ENCODE data around the gene PIEZO1. TPM values are rescaled to one million over a fixed set of nuclear protein-coding genes. Genes with fewer than 3 reads are reported as not detected.

Gene PIEZO1
- total RNA-seq, 1 donor from 2014 or later, result 45.9 TPM

- no peak overlapping the region for H3K4me3 ChIP-seq (ENCODE audit: low read length in 3 of 3)
- H3K36me3 ChIP-seq (ENCODE audit: control insufficient read depth in 3 of 3, insufficient read depth in 3 of 3, low read length in 3 of 3), result peaks cover 30 to 42% (median 40%) of the 10 kb centered on the region in 3 donors
- H3K9me3 ChIP-seq (ENCODE audit: control insufficient read depth in 3 of 3, low read length in 3 of 3), result no peaks in the 10 kb centered on the region
- H3K27me3 ChIP-seq (ENCODE audit: control insufficient read depth in 3 of 3, insufficient read depth in 3 of 3, low read length in 3 of 3), result no peaks in the 10 kb centered on the region
- H3K4me1 ChIP-seq (ENCODE audit: control insufficient read depth in 3 of 3, insufficient read depth in 3 of 3, low read length in 3 of 3), result no peaks in the 10 kb centered on the region
- H3K9ac ChIP-seq (ENCODE audit: low read depth in 1 of 3, low read length in 3 of 3), result no peak overlapping the region
- no peak overlapping the region for H3K27ac ChIP-seq (ENCODE audit: low read depth, low read length)
These were observed 70.4 kb downstream of the PIEZO1 start for GRCh38 chr16:88714420-88715302.

- Histone ChIP-seq H3K27me3 (ENCODE audit: control insufficient read depth in 3 of 3, insufficient read depth in 3 of 3, low read length in 3 of 3) (no peaks in the 10 kb centered on the region), H3K27ac (ENCODE audit: low read depth, low read length) (no peak overlapping the region), H3K9me3 (ENCODE audit: control insufficient read depth in 3 of 3, low read length in 3 of 3) (no peaks in the 10 kb centered on the region), H3K9ac (ENCODE audit: low read depth in 1 of 3, low read length in 3 of 3) (no peak overlapping the region), H3K4me3 (ENCODE audit: low read length in 3 of 3) (no peak overlapping the region), H3K36me3 (ENCODE audit: control insufficient read depth in 3 of 3, insufficient read depth in 3 of 3, low read length in 3 of 3) (peaks cover 30 to 42% (median 40%) of the 10 kb centered on the region in 3 donors), H3K4me1 (ENCODE audit: control insufficient read depth in 3 of 3, insufficient read depth in 3 of 3, low read length in 3 of 3) (no peaks in the 10 kb centered on the region)
These were observed 71.2 kb downstream of the PIEZO1 start for GRCh38 chr16:88713568-88714419.

GRCh38 chr16:88713054-88713453 lies 72.0 kb downstream of the PIEZO1 start:
- Histone ChIP-seq H3K36me3 (ENCODE audit: control insufficient read depth in 3 of 3, insufficient read depth in 3 of 3, low read length in 3 of 3) (peaks cover 26 to 40% (median 39%) of the 10 kb centered on the region in 3 donors), H3K9me3 (ENCODE audit: control insufficient read depth in 3 of 3, low read length in 3 of 3) (no peaks in the 10 kb centered on the region), H3K27ac (ENCODE audit: low read depth, low read length) (no peak overlapping the region), H3K27me3 (ENCODE audit: control insufficient read depth in 3 of 3, insufficient read depth in 3 of 3, low read length in 3 of 3) (no peaks in the 10 kb centered on the region), H3K4me3 (ENCODE audit: low read length in 3 of 3) (no peak overlapping the region), H3K4me1 (ENCODE audit: control insufficient read depth in 3 of 3, insufficient read depth in 3 of 3, low read length in 3 of 3) (peaks cover 0 to 6% (median under 1%) of the 10 kb centered on the region in 3 donors), H3K9ac (ENCODE audit: low read depth in 1 of 3, low read length in 3 of 3) (no peak overlapping the region)

- Histone ChIP-seq H3K36me3 (ENCODE audit: control insufficient read depth in 3 of 3, insufficient read depth in 3 of 3, low read length in 3 of 3) (peaks cover 25 to 38% (median 36%) of the 10 kb centered on the region in 3 donors), H3K4me3 (ENCODE audit: low read length in 3 of 3) (no peak overlapping the region), H3K27ac (ENCODE audit: low read depth, low read length) (no peak overlapping the region), H3K9me3 (ENCODE audit: control insufficient read depth in 3 of 3, low read length in 3 of 3) (no peaks in the 10 kb centered on the region), H3K27me3 (ENCODE audit: control insufficient read depth in 3 of 3, insufficient read depth in 3 of 3, low read length in 3 of 3) (no peaks in the 10 kb centered on the region), H3K4me1 (ENCODE audit: control insufficient read depth in 3 of 3, insufficient read depth in 3 of 3, low read length in 3 of 3) (peaks cover 2 to 10% (median 3%) of the 10 kb centered on the region in 3 donors), H3K9ac (ENCODE audit: low read depth in 1 of 3, low read length in 3 of 3) (no peak overlapping the region)
These were observed 72.5 kb downstream of the PIEZO1 start for GRCh38 chr16:88712362-88712979.

GRCh38 chr16:88711750-88712340 lies 73.2 kb downstream of the PIEZO1 start:
- Histone ChIP-seq H3K4me1 (ENCODE audit: control insufficient read depth in 3 of 3, insufficient read depth in 3 of 3, low read length in 3 of 3) (peaks cover 9 to 16% (median 9%) of the 10 kb centered on the region in 3 donors), H3K36me3 (ENCODE audit: control insufficient read depth in 3 of 3, insufficient read depth in 3 of 3, low read length in 3 of 3) (peaks cover 19 to 33% (median 32%) of the 10 kb centered on the region in 3 donors), H3K27ac (ENCODE audit: low read depth, low read length) (no peak overlapping the region), H3K27me3 (ENCODE audit: control insufficient read depth in 3 of 3, insufficient read depth in 3 of 3, low read length in 3 of 3) (no peaks in the 10 kb centered on the region), H3K9ac (ENCODE audit: low read depth in 1 of 3, low read length in 3 of 3) (no peak overlapping the region), H3K9me3 (ENCODE audit: control insufficient read depth in 3 of 3, low read length in 3 of 3) (no peaks in the 10 kb centered on the region), H3K4me3 (ENCODE audit: low read length in 3 of 3) (no peak overlapping the region)

- H3K36me3 ChIP-seq (ENCODE audit: control insufficient read depth in 3 of 3, insufficient read depth in 3 of 3, low read length in 3 of 3), result peaks cover 6 to 23% (median 19%) of the 10 kb centered on the region in 3 donors
- H3K9me3 ChIP-seq (ENCODE audit: control insufficient read depth in 3 of 3, low read length in 3 of 3), result no peaks in the 10 kb centered on the region
- peaks cover 12 to 21% (median 13%) of the 10 kb centered on the region in 3 donors for H3K4me1 ChIP-seq (ENCODE audit: control insufficient read depth in 3 of 3, insufficient read depth in 3 of 3, low read length in 3 of 3)
- no peak overlapping the region for H3K9ac ChIP-seq (ENCODE audit: low read depth in 1 of 3, low read length in 3 of 3)
- H3K27me3 ChIP-seq (ENCODE audit: control insufficient read depth in 3 of 3, insufficient read depth in 3 of 3, low read length in 3 of 3), result no peaks in the 10 kb centered on the region
- H3K4me3 ChIP-seq (ENCODE audit: low read length in 3 of 3), result no peak overlapping the region
- H3K27ac ChIP-seq (ENCODE audit: low read depth, low read length), result no peak overlapping the region
These were observed 74.5 kb downstream of the PIEZO1 start for GRCh38 chr16:88710556-88710955.

GRCh38 chr16:88706965-88707826 lies 77.8 kb downstream of the PIEZO1 start:
- Histone ChIP-seq H3K4me3 (ENCODE audit: low read length in 3 of 3) (peak overlapping the region; percentile 97 to 100 (median 97)), H3K36me3 (ENCODE audit: control insufficient read depth in 3 of 3, insufficient read depth in 3 of 3, low read length in 3 of 3) (peaks cover 0 to 12% (median 8%) of the 10 kb centered on the region in 3 donors), H3K9ac (ENCODE audit: low read depth in 1 of 3, low read length in 3 of 3) (peak overlapping the region; percentile 95 to 98 (median 96)), H3K27me3 (ENCODE audit: control insufficient read depth in 3 of 3, insufficient read depth in 3 of 3, low read length in 3 of 3) (no peaks in the 10 kb centered on the region), H3K27ac (ENCODE audit: low read depth, low read length) (peak overlapping the region; percentile 87), H3K4me1 (ENCODE audit: control insufficient read depth in 3 of 3, insufficient read depth in 3 of 3, low read length in 3 of 3) (peaks cover 31 to 41% (median 35%) of the 10 kb centered on the region in 3 donors), H3K9me3 (ENCODE audit: control insufficient read depth in 3 of 3, low read length in 3 of 3) (no peaks in the 10 kb centered on the region)

- no peaks in the 10 kb centered on the region for H3K27me3 ChIP-seq (ENCODE audit: control insufficient read depth in 3 of 3, insufficient read depth in 3 of 3, low read length in 3 of 3)
- H3K4me1 ChIP-seq (ENCODE audit: control insufficient read depth in 3 of 3, insufficient read depth in 3 of 3, low read length in 3 of 3), result peaks cover 35 to 49% (median 37%) of the 10 kb centered on the region in 3 donors
- H3K36me3 ChIP-seq (ENCODE audit: control insufficient read depth in 3 of 3, insufficient read depth in 3 of 3, low read length in 3 of 3), result peaks cover 0 to 12% (median 10%) of the 10 kb centered on the region in 3 donors
These were observed 78.6 kb downstream of the PIEZO1 start, which contains the start of the genes CTU2 and RNF166 for GRCh38 chr16:88706229-88706964. Gene CTU2, plus strand, starts transcription at chr16:88706503. Its CDS starts 28 bp downstream, at chr16:88706531. Gene RNF166, minus strand, starts transcription at chr16:88706408. Its CDS starts 83 bp downstream, at chr16:88706325.

More at GRCh38 chr16:88706229-88706964, 78.6 kb downstream of the PIEZO1 start, which contains the start of the genes CTU2 and RNF166:
- Histone ChIP-seq H3K9ac (ENCODE audit: low read depth in 1 of 3, low read length in 3 of 3) (peak within 1 kb of the TSS; percentile 95 to 98 (median 96)), H3K27ac (ENCODE audit: low read depth, low read length) (peak within 1 kb of the TSS; percentile 87), H3K9me3 (ENCODE audit: control insufficient read depth in 3 of 3, low read length in 3 of 3) (no peaks in the 10 kb centered on the region), H3K4me3 (ENCODE audit: low read length in 3 of 3) (peak within 1 kb of the TSS; percentile 97 to 100 (median 97))
